Smooth muscle cell (in vitro differentiated cells): ENCODE measurements around the gene LAGE3. TPM values are rescaled to one million over a fixed set of nuclear protein-coding genes. Genes with fewer than 3 reads are reported as not detected.

ENCODE experiments used
- DNase-seq: peaks from one replicate; lab custom pipeline; 2025; ENCODE audit not compliant: unreplicated experiment; lab: John Stamatoyannopoulos, UW
- H2AFZ ChIP-seq: fragments of 200-600 bp; sonication (generic); 2 replicates; pipeline ENCODE4 v1.6.0; 2016; ENCODE audit warnings: antibody characterized with exemption, low read depth, mild to moderate bottlenecking
- H3F3A ChIP-seq: fragments of 200-600 bp; sonication (generic); 2 replicates; pipeline ENCODE4 v1.6.0; 2017; ENCODE audit warnings: antibody characterized with exemption, low read depth
- H3K27ac ChIP-seq: fragments of 200-600 bp; sonication (generic); 2 replicates; pipeline ENCODE4 v1.5.1; 2016; ENCODE audit warnings: low read depth, mild to moderate bottlenecking
- H3K27me3 ChIP-seq: fragments of 200-600 bp; sonication (generic); 2 replicates; pipeline ENCODE4 v1.6.1; 2016; ENCODE audit warnings: low read depth, mild to moderate bottlenecking
- H3K36me3 ChIP-seq: fragments of 200-600 bp; sonication (generic); 2 replicates; pipeline ENCODE4 v1.5.1; 2016; ENCODE audit warnings: low read depth
- H3K4me1 ChIP-seq: fragments of 200-600 bp; sonication (generic); 2 replicates; pipeline ENCODE4 v1.5.1; 2016; ENCODE audit warnings: low read depth
- H3K4me2 ChIP-seq: fragments of 200-600 bp; sonication (generic); 2 replicates; pipeline ENCODE4 v1.6.0; 2016; ENCODE audit warnings: mild to moderate bottlenecking
- H3K4me3 ChIP-seq: fragments of 200-600 bp; sonication (generic); 2 replicates; pipeline ENCODE4 v1.5.1; 2016; ENCODE audit warnings: mild to moderate bottlenecking
- H3K79me2 ChIP-seq: fragments of 200-600 bp; sonication (generic); 2 replicates; pipeline ENCODE4 v1.6.0; 2016; ENCODE audit warnings: low read depth, mild to moderate bottlenecking
- H3K9ac ChIP-seq: fragments of 200-600 bp; sonication (generic); 2 replicates; pipeline ENCODE4 v1.6.0; 2016; ENCODE audit warnings: low read depth
- H3K9me3 ChIP-seq: fragments of 200-600 bp; sonication (generic); replicated peaks from 2 replicates; pipeline ENCODE4 v1.5.1; 2016; ENCODE audit warnings: low read depth
- H4K20me1 ChIP-seq: fragments of 200-600 bp; sonication (generic); 2 replicates; pipeline ENCODE4 v1.6.0; 2016; ENCODE audit warnings: low read depth
- CTCF ChIP-seq: fragments of 200-600 bp; sonication (generic); IDR thresholded peaks from 2 replicates; pipeline ENCODE4 v1.5.1; 2017; ENCODE audit warnings: borderline replicate concordance, mild to moderate bottlenecking, antibody characterized with exemption; ENCODE audit not compliant: insufficient read depth, poor library complexity, severe bottlenecking
- WGBS: methylation state at CpG from one replicate; pipeline ENCODE4 v1.1.7; 2016; ENCODE audit warnings: low lambda C conversion rate; 5-methylcytosine and 5-hydroxymethylcytosine counted together
- polyA plus RNA-seq: library from polyadenylated mRNA; unstranded; fragments of >200 nt; fragmentation: Nextera tagmentation; extraction: Ambion mirVana; gene quantifications from 2 replicates; pipeline ENCODE4 v1.2.1, GENCODE V29; 2016
- total RNA-seq: library from RNA; depleted of rRNA; stranded (reverse); fragments of >200 nt; gene quantifications from 2 replicates; pipeline ENCODE4 v1.2.3, GENCODE V29; 2014

The LAGE3 gene
- total and polyA plus RNA-seq, 2 experiments from 2014 or later = 39.7 to 52.7 TPM

GRCh38 chrX:154512879-154513553 lies 33.9 kb upstream of the LAGE3 start:
- Histone ChIP-seq H3K27me3 (no peaks in the 10 kb centered on the region), H3K27ac (no peak overlapping the region), H3K4me2 (no peak overlapping the region), H3K4me1 (peaks cover 4% of the 10 kb centered on the region), H4K20me1 (no peaks in the 10 kb centered on the region), H2AFZ (no peak overlapping the region), H3K9ac (no peak overlapping the region), H3K79me2 (peaks cover 7% of the 10 kb centered on the region), H3K4me3 (no peak overlapping the region), H3K9me3 (no peaks in the 10 kb centered on the region), H3K36me3 (no peaks in the 10 kb centered on the region), H3F3A (no peaks in the 10 kb centered on the region)
- TF ChIP-seq CTCF = no peak
- no peak for DNase-seq
- 90% methylated on average over 16 of the region's 16 CpGs for WGBS

GRCh38 chrX:154511761-154512160 lies 32.7 kb upstream of the LAGE3 start:
- TF ChIP-seq CTCF = no peak
- no peaks in the 10 kb centered on the region for H3F3A ChIP-seq
- no peak overlapping the region for H2AFZ ChIP-seq
- H4K20me1 ChIP-seq = no peaks in the 10 kb centered on the region
- H3K79me2 ChIP-seq = peaks cover 7% of the 10 kb centered on the region
- no peaks in the 10 kb centered on the region for H3K36me3 ChIP-seq
- no peaks in the 10 kb centered on the region for H3K27me3 ChIP-seq
- no peaks in the 10 kb centered on the region for H3K4me1 ChIP-seq
- no peak overlapping the region for H3K27ac ChIP-seq
- no peak overlapping the region for H3K4me3 ChIP-seq
- H3K9me3 ChIP-seq = no peaks in the 10 kb centered on the region
- WGBS = 87% methylated on average over 12 of the region's 12 CpGs
- no peak for DNase-seq
- no peak overlapping the region for H3K9ac ChIP-seq
- no peak overlapping the region for H3K4me2 ChIP-seq

- no peaks in the 10 kb centered on the region for H4K20me1 ChIP-seq
- H3K27ac ChIP-seq = no peak overlapping the region
- peaks cover 2% of the 10 kb centered on the region for H3F3A ChIP-seq
- 90% methylated on average over 5 of the region's 5 CpGs for WGBS
- no peak overlapping the region for H3K4me3 ChIP-seq
- H3K4me2 ChIP-seq = no peak overlapping the region
- H3K4me1 ChIP-seq = no peaks in the 10 kb centered on the region
- H2AFZ ChIP-seq = no peak overlapping the region
- no peak overlapping the region for H3K9ac ChIP-seq
- no peaks in the 10 kb centered on the region for H3K9me3 ChIP-seq
- no peak for DNase-seq
- no peaks in the 10 kb centered on the region for H3K36me3 ChIP-seq
- TF ChIP-seq CTCF = no peak
- H3K27me3 ChIP-seq = no peaks in the 10 kb centered on the region
- H3K79me2 ChIP-seq = peaks cover 7% of the 10 kb centered on the region
These were observed 30.4 kb upstream of the LAGE3 start for GRCh38 chrX:154509455-154509854.

GRCh38 chrX:154508384-154508745 lies 29.3 kb upstream of the LAGE3 start:
- Histone ChIP-seq H4K20me1 (no peaks in the 10 kb centered on the region), H3K27ac (no peak overlapping the region), H3F3A (peaks cover 2% of the 10 kb centered on the region), H3K9me3 (no peaks in the 10 kb centered on the region), H3K4me1 (no peaks in the 10 kb centered on the region), H3K79me2 (no peaks in the 10 kb centered on the region), H3K4me3 (no peak overlapping the region), H3K4me2 (no peak overlapping the region), H2AFZ (no peak overlapping the region), H3K36me3 (no peaks in the 10 kb centered on the region), H3K27me3 (no peaks in the 10 kb centered on the region), H3K9ac (no peak overlapping the region)
- WGBS = 88% methylated on average over 11 of the region's 13 CpGs
- no peak for TF ChIP-seq CTCF
- DNase-seq = no peak
